NT2/D1 (cell line): ENCODE results near the gene ENO4.

Source experiments
- SUZ12 ChIP-seq: IDR thresholded peaks from 2 replicates; pipeline ENCODE4 v1.6.1; 2011; ENCODE audit not compliant: insufficient read length, insufficient read depth; ENCODE audit errors: extremely low read depth
- YY1 ChIP-seq: IDR thresholded peaks from 2 replicates; pipeline ENCODE4 v1.6.1; 2011; ENCODE audit not compliant: insufficient read length, insufficient read depth
- ZNF274 ChIP-seq: IDR thresholded peaks from 2 replicates; pipeline ENCODE4 v1.6.1; 2011; ENCODE audit warnings: mild to moderate bottlenecking, low read depth, low read length

DNA sequence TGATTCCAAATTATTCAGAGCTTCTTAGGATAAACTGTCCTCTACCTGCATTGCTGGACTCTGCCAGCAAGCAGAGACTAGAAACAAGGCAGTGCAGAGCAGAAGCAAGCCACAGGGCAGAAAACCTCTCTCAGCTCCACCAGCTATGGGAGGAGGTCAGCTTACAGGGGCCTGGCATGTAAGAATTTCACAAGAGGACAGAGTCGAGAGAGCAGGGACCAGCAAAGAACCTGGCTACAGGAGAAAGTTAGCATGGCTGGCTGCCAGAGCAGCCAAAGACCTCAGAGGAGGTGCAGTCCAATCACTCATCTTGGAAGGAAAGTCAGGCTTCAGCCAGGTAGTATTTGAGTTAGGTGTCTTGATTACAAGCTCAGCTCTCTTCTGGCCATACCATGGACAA, 62.9 kb downstream of the ENO4 start:
- TF ChIP-seq SUZ12 (no peak), ZNF274 (no peak), YY1 (no peak)
